Esophagus muscularis mucosa (tissue), 4 donors: ENCODE data around the gene CLDN24.

Experiments
- EP300 ChIP-seq: sonication (generic); formaldehyde crosslinking; IDR thresholded peaks from one replicate; pipeline ENCODE4 v1.6.1; 2017; ENCODE audit warnings: antibody characterized with exemption
- POLR2A ChIP-seq: fragments of 450-650 bp; IDR thresholded peaks from one replicate; pipeline ENCODE4 v1.6.1; 2017; ENCODE audit warnings: antibody characterized with exemption, moderate library complexity, mild to moderate bottlenecking, low read depth
- TF ChIP-seq, protein P1 (sequence below), 3 experiments: fragments of 200-600 bp in 2 of 3; fragments of 450-650 bp in 1 of 3; sonication (generic) in 2 of 3; IDR thresholded peaks; one replicate each; pipeline ENCODE4 v1.5.1; 2017 to 2019; ENCODE audit warnings: antibody characterized with exemption in 3 of 3, mild to moderate bottlenecking in 2 of 3, moderate library complexity in 1 of 3

DNA sequence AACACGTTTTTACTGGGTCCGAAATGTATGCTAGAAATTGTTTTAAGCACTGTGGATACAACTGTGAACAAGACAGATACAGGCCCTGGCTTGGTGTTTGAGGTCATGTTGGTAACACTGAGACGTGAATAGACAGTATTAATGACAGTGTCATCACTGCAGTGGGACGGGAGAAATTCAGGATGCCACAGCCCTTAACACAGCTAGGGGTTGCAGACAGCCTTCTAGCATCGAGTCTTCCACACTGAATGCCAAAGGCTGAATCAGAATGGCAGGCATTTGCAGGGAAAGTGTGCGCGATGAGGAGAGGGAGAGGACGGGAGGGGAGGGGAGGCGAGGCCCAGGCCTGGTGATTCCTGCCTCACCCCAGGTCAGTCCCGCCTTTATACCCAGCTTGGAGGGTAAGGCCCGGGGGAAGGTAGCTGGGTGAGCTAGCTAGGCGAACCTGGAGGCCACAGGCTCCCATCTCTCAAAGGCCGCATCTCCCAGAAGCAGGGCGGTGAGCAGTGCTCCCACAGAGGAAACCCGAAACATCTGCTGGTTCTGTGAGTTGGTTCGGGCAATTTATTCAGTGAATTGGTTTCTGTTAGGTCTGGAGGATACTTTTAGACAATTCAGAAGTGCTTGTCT is 44.1 kb upstream of the CLDN24 start:
- TF ChIP-seq EP300 = no peak
- TF ChIP-seq, protein P1, sequence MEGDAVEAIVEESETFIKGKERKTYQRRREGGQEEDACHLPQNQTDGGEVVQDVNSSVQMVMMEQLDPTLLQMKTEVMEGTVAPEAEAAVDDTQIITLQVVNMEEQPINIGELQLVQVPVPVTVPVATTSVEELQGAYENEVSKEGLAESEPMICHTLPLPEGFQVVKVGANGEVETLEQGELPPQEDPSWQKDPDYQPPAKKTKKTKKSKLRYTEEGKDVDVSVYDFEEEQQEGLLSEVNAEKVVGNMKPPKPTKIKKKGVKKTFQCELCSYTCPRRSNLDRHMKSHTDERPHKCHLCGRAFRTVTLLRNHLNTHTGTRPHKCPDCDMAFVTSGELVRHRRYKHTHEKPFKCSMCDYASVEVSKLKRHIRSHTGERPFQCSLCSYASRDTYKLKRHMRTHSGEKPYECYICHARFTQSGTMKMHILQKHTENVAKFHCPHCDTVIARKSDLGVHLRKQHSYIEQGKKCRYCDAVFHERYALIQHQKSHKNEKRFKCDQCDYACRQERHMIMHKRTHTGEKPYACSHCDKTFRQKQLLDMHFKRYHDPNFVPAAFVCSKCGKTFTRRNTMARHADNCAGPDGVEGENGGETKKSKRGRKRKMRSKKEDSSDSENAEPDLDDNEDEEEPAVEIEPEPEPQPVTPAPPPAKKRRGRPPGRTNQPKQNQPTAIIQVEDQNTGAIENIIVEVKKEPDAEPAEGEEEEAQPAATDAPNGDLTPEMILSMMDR (IDR thresholded peaks at IDR 0.05) = no peak
- TF ChIP-seq POLR2A = no peak
